ENCODE measurements around the gene TEX26. TPM values are rescaled to one million over a fixed set of nuclear protein-coding genes. Genes with fewer than 3 reads are reported as not detected.

TEX26 gene
- total and polyA plus RNA-seq, 2 of the 4 experiments (the other 2 are of a cell fraction) = not detected

DNA sequence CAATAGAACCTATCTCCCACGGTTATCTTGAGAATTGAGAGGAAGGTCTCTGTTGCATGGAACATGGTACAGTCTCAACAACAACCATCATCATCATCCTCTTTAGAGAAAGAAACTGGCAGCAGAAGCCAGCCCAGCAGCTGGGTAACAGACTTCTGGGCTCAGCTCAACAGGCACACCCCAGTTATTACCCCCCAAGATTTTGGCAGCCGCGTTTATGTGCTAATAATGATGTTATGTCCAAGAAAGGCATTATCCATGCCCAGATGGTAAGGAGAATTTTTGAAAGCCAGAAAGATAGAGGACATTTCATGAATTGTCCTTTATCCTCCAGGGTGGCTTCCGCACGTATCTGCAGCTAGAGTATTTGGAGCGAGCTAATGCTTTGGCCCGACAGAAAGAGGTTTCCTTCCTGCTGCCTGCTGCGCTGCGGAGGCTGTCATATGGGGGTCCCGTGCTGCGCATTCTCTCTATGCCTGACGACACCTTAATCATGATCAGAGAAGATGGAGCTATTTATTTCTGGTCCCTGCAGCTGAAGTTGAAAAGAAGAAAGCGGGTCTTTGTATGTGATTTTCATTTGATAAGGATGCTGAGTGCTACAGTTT is 89.9 kb downstream of the TEX26 start:
- Histone ChIP-seq H3K4me1 (ENCODE audit: control insufficient read depth, insufficient read depth, low read length) (no peaks in the 10 kb centered on the region), H3K18ac (ENCODE audit: low read depth, low read length) (no peak overlapping the region), H4K5ac (ENCODE audit: low read depth, low read length) (no peak overlapping the region), H3K9ac (ENCODE audit: low read depth, low read length) (no peak overlapping the region), H4K8ac (ENCODE audit: low read depth in 2 of 2, low read length in 2 of 2) (no peak overlapping the region), H3K27me3 (ENCODE audit: control insufficient read depth, insufficient read depth, low read length) (peaks cover 9% of the 10 kb centered on the region), H2BK15ac (ENCODE audit: low read depth, low read length) (no peak overlapping the region), H2AK5ac (ENCODE audit: low read depth, low read length) (no peak overlapping the region), H2BK120ac (ENCODE audit: low read depth, low read length) (no peak overlapping the region), H4K91ac (ENCODE audit: insufficient read depth, low read depth, low read length) (no peak overlapping the region), H3K36me3 (ENCODE audit: control insufficient read depth, insufficient read depth, low read length) (no peaks in the 10 kb centered on the region), H2AFZ (replicated peaks; ENCODE audit: low read length, poor library complexity) (no peak overlapping the region), H3K56ac (ENCODE audit: extremely low read depth, insufficient read depth, low read length) (no peak overlapping the region), H2BK20ac (ENCODE audit: low read depth, low read length) (no peak overlapping the region), H3K9me1 (ENCODE audit: insufficient read depth, low read length) (no peaks in the 10 kb centered on the region), H3K4me3 (ENCODE audit: insufficient read depth, low read depth, low read length) (no peak overlapping the region), H3K79me1 (ENCODE audit: low read depth in 1 of 2, low read length in 2 of 2) (no peaks in the 10 kb centered on the region), H3K9me3 (ENCODE audit: control insufficient read depth, insufficient read depth, low read length) (peaks cover 4% of the 10 kb centered on the region; the same call in 1 of the 2 replicates), H3K4ac (ENCODE audit: low read depth, low read length) (no peak overlapping the region), H3K4me2 (ENCODE audit: low read depth, low read length) (no peak overlapping the region), H3K23ac (ENCODE audit: low read depth, low read length) (no peak overlapping the region), H2AK9ac (replicated peaks; ENCODE audit: low read depth, low read length, poor library complexity) (no peak overlapping the region), H2BK5ac (ENCODE audit: low read depth, low read length, poor library complexity, severe bottlenecking) (no peak overlapping the region), H4K20me1 (ENCODE audit: insufficient read depth, low read length) (no peaks in the 10 kb centered on the region), H3K14ac (replicated peaks; ENCODE audit: low read depth, low read length) (no peak overlapping the region), H3K27ac (ENCODE audit: insufficient read depth, low read length) (no peak overlapping the region)
- in situ Hi-C loops (cut with MboI; ENCODE audit: low sequenced_read_pairs) (no loop called here), dilution Hi-C loops (cut with HindIII; ENCODE audit: low sequenced_read_pairs, unreplicated experiment) (no loop called here), intact Hi-C loops (cut with micrococcal nuclease) (no loop called here)
- TF ChIP-seq RAD21 (IDR thresholded peaks at IDR 0.05; ENCODE audit: low read length) (no peak), RCOR1 (IDR thresholded peaks at IDR 0.05; ENCODE audit: insufficient replicate concordance, low read length) (no peak), MAFK (IDR thresholded peaks at IDR 0.05; ENCODE audit: low read depth, low read length) (no peak), SMC3 (IDR thresholded peaks at IDR 0.05; ENCODE audit: low read depth, low read length) (no peak), BHLHE40 (IDR thresholded peaks at IDR 0.05; ENCODE audit: low read depth, low read length) (no peak), MAZ (IDR thresholded peaks at IDR 0.05; ENCODE audit: borderline replicate concordance, low read depth, low read length) (no peak), CHD1 (IDR thresholded peaks at IDR 0.05; ENCODE audit: low read depth, low read length) (no peak), POLR2A (IDR thresholded peaks at IDR 0.05; ENCODE audit: low read depth, low read length) (no peak), CEBPB (IDR thresholded peaks at IDR 0.05; ENCODE audit: low read depth, low read length) (no peak), MXI1 (IDR thresholded peaks at IDR 0.05; ENCODE audit: borderline replicate concordance, low read depth, low read length) (no peak)
- TF ChIP-seq, protein P1, sequence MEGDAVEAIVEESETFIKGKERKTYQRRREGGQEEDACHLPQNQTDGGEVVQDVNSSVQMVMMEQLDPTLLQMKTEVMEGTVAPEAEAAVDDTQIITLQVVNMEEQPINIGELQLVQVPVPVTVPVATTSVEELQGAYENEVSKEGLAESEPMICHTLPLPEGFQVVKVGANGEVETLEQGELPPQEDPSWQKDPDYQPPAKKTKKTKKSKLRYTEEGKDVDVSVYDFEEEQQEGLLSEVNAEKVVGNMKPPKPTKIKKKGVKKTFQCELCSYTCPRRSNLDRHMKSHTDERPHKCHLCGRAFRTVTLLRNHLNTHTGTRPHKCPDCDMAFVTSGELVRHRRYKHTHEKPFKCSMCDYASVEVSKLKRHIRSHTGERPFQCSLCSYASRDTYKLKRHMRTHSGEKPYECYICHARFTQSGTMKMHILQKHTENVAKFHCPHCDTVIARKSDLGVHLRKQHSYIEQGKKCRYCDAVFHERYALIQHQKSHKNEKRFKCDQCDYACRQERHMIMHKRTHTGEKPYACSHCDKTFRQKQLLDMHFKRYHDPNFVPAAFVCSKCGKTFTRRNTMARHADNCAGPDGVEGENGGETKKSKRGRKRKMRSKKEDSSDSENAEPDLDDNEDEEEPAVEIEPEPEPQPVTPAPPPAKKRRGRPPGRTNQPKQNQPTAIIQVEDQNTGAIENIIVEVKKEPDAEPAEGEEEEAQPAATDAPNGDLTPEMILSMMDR (conservative IDR thresholded peaks at IDR 0.05; ENCODE audit: low read depth, low read length) = no peak
- TF ChIP-seq, protein P2, sequence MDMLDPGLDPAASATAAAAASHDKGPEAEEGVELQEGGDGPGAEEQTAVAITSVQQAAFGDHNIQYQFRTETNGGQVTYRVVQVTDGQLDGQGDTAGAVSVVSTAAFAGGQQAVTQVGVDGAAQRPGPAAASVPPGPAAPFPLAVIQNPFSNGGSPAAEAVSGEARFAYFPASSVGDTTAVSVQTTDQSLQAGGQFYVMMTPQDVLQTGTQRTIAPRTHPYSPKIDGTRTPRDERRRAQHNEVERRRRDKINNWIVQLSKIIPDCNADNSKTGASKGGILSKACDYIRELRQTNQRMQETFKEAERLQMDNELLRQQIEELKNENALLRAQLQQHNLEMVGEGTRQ (IDR thresholded peaks at IDR 0.05; ENCODE audit: low read depth, low read length) = no peak
- TF ChIP-seq, protein P3, sequence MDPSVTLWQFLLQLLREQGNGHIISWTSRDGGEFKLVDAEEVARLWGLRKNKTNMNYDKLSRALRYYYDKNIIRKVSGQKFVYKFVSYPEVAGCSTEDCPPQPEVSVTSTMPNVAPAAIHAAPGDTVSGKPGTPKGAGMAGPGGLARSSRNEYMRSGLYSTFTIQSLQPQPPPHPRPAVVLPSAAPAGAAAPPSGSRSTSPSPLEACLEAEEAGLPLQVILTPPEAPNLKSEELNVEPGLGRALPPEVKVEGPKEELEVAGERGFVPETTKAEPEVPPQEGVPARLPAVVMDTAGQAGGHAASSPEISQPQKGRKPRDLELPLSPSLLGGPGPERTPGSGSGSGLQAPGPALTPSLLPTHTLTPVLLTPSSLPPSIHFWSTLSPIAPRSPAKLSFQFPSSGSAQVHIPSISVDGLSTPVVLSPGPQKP (IDR thresholded peaks at IDR 0.05; ENCODE audit: borderline replicate concordance, low read depth, low read length) = no peak
- no peak for ATAC-seq (ENCODE audit: low read depth)
- BruUV-seq (replicated peaks) = no TSS peak
- WGBS, 2 experiments (ENCODE audit: extremely low coverage in 2 of 2, insufficient read length in 1 of 2) = 87% methylated on average over 3 of the region's 13 CpGs; no CpG with 5 or more reads in 1 of the 2 experiments
- ChIA-PET CTCF (no interaction called here), POLR2A (ENCODE audit: unreplicated experiment) (no interaction called here)
- DNase-seq = no peak

Data from IMR-90 (cell line).